Measurements from ENCODE around the gene SEL1L3.
"Not testable (repeated sequence)": the region's sequence is repeated elsewhere in the genome, so short reads cannot be mapped to it uniquely, and the experiment has no call there.

Gene SEL1L3

DNA sequence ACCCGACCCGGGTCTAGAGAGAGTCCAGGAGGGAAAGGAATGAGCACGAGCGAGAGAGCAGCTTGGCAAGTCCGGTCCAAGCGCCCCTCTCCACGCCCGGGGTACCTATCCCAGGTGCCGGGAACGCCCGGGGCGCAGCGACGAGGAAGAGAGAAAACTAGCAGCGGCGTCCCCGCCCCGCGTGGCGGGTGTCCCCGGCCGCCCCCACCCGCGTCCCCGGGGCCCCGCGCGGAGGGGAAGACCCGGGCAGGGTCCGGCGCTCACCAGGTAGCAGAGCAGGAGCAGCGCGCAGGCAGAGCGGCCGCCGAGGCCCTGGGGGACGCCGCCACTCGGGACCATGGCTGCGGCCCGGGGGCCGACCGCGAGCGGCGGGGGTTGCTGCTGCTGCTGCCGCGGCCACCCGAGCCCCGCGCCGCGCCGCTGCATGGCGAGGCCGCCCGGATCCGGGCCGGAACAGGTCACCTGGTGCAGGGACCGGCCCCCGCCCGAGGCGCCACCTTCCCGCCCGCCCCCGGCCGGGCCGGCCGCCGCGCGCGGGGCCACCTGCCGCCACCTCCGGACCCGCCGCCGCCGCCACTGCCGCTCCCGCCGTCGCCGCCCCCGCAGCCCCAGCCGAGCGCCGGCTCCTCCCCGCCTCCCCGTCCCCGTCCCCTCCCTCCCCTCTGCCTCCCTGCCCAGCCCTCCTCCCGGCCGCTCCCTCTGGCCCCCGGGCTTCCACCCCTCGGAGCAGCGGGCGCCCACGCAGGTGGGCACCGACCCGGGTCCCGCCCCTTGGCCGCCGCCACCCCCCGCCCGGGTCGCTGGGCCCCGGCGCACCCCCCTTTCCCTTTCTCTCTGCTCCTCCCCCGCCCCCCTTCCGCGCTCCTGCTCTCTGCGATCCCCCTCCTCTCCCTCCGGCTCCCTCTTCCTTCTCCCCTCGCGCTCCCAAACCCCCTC, at the start of gene SEL1L3:
Gene SEL1L3 (minus strand): TSS at position 578 of the 936 bp plus-strand sequence. CDS start 152 bp downstream, at position 426.
- peak; percentile 79 for DNase-seq

DNA sequence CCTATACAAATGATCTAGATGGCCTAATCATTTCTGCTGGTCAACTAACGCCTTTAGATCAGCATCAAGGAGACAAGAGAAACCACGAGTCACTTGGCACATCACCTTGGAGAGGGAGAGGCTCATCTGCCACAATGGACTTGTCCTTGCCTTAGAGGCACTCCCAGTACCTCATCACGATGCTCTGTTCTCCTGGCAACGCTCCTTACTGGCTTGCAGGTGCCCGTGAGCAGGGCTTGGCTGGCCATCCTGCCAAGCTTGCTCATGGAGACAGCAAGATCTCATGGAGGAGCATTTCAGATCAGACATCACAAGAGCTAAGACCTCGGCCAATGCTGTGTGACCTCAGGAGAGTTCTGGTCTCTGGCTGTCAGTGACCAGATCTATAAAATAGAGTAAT, 48.6 kb upstream of the SEL1L3 start:
- DNase-seq: no peak

DNA sequence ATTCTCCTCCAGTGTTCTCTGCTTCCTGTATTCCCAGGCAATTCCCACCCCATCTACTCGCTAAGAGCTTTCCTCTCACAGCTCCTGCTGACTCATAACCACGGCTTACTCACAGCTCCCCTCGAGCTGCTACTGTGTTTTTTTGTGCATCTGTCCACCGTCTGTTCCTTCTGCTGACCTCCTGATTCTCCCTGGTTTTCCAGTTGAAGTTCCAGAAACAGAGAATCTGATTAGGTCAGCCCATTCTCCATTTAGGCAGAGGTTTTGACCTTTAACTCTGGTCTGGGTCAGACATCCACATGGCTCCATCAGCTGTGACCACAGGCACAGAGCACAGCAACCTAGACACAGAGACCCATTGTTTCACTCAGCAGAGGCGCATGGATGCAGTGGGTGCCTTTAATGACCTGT, 45.7 kb upstream of the SEL1L3 start:
- DNase-seq: no peak

DNA sequence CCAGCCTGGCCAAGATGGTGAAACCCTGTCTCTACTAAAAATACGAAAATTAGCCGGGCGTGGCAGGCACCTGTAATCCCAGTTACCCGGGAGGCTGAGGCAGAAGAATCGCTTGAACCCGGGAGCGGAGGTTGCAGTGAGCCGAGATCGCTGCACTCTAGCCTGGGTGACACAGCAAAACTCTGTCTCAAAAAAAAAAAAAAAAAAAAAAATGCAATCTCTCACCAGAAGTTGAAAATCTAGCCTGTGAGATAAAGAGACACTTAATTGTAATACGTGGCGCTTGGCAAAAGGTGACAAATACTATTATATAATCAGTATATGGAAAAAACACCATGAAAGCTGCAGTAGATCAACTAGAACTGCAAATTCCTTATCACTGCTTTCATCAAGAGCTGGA, 43.3 kb upstream of the SEL1L3 start:
- DNase-seq: not testable (repeated sequence)

DNA sequence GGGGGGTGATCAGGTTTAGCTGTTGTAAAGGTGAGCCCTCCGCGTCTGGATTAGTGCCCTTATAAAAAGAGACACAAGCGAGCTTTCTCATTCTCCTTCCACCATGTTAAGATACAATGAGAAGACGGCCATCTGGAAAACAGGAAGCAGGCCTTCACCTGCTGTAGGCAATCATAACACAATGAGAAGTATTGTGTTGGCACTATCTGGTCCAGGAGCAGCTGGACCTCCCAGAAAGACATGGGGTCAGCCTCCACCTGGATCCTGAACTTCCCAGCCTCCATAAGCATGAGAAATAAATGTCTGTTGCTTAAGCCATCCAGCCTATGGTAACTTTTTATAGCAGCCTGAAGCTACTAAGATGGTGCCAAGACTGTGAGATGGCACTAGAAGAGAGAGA, 42.6 kb upstream of the SEL1L3 start:
- no peak for DNase-seq

DNA sequence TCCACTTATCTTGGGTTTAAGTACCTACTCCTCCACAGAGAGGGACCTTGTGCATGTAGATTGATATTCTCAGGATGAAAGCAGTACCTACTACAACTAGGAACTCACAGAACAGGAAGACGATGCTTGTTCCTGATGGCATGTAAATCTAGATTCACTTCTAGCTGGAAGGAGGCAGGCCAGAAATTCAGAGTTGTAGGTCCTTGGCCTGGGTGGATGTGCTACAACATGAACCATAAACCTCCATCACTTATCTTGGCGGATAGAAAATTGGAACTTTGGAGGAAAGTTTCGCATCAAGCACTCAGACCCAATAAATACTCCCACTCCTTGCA, 41.9 kb upstream of the SEL1L3 start:
- no peak for DNase-seq

DNA sequence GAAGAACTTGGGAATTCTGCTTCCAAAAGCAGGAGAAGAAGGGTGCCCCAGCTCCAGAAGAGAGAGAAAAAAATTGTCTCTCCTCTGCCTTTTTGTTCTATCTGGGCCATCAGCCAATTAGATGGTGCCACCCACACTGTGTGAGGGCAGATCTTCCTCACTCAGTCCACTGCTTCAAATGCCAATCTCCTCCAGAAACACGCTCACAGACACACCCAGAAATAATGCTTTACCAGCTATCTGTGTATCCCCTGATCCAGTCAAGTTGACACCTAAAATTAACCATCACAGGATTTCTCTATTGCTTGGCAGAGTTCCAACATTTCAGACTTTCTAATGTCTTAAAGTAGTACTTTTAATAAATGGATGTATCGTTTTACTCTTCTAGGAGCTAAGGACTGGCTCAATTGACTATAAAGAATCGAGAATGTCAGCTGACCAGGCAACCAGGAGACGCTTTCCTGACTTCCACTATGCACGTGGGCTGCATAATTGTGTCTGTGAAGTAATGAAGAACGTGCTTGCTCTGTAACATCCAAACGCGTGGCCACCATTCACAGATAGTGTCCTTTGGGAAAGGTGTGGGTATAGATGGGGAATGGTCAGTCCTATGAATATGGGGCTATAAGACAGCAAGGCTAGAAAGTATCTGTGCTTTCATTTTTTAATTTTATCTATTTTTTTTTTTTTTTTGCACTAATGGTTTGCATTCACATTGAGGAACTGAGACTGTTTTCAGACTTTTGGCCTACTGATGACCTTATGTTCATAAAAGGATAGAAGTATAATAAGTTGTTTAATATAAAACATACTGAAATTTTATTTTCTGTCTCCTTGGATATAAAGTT, 41.3 kb upstream of the SEL1L3 start:
- no peak for DNase-seq

DNA sequence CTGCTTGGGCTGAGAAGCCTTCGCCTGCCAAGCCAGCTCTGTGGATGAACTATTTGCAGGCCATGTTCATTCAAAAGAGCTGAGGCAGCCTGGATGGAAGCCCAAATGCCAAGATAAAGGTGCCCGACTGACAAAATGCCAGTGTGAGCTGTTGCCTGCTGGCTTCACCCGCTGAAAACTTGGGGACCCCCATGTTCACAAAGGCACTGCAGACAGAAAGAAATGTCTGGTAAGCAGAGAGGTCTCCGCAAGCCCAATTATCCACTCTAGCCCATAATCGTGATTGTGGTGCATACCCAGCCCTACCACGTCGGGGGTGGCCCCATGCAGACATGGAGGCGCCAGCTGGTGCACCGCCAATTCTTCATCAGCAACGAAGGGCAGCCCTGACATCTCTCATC, 38.2 kb upstream of the SEL1L3 start:
- no peak for DNase-seq

DNA sequence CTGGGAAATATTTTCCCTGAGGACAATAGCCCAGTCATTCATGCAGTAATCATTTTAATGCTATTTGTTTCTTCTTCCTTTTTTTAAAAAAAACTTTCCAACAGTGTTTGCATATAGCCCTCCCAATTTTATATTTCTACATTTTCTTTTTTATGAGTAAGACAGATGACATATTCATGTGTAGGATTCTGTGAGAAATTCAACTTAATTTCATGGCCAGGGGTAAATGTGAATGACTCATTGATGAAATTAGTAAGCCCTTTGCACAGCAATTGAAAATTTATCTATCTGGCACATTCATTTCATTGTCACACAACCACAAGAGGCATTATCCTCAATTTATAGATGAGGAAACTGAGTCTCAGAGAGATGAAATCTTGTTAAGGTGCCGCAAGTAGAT, 37.5 kb upstream of the SEL1L3 start:
- no peak for DNase-seq

DNA sequence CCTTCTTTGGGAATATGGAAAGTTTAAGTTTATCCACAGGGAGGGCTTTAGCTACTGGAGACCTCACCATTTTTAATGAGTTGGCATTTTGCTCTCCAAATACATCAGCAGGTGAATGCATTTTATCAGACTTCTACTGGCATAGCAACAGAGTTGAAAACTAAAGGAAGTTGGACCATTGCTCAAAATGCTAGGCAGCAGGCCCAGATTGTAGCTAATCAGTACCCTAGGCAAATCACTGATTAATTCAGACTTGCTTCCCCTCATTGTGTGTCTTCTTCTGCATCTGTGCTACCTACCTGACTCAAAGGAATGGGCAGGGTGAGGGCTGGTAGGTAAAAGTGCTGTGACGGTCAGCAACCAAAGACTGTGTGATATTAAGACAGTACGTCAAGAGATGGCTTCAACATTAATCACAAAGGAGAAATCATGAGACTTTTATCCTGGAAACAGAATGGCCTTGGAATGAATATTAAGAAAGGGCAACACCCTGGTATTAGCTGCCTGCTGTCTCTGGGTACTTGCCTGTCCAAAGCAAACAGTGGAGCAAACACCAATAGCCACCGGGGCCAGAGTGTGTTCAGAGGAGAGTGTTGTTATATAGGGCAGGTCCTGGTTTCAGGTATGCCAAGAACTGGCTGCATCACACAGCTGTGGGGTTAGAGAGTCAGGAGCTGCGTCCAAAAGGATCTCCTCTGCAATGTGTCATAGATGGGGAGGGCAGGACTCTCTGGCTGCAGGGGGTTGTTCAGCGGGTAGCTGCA, 34.2 kb upstream of the SEL1L3 start:
- no peak for DNase-seq

DNA sequence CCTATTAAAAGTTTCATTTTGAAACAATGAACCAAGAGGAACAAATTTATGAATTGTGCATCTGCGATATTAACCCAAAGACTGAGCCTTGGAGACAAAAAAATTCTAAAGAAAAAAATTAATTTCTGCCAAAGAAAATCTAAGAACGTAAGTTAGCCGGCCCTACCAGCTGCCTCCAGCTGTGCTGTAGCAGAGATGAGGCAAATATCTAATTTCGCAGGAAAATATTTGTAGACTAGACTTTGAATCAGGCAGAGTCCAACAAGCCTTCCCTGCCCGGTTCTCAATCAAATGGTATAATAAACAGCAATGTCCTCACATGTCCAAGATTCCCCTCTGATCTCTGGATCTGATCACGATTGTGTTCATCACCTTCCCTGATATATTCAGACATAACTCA, 30.0 kb upstream of the SEL1L3 start:
- DNase-seq: no peak

DNA sequence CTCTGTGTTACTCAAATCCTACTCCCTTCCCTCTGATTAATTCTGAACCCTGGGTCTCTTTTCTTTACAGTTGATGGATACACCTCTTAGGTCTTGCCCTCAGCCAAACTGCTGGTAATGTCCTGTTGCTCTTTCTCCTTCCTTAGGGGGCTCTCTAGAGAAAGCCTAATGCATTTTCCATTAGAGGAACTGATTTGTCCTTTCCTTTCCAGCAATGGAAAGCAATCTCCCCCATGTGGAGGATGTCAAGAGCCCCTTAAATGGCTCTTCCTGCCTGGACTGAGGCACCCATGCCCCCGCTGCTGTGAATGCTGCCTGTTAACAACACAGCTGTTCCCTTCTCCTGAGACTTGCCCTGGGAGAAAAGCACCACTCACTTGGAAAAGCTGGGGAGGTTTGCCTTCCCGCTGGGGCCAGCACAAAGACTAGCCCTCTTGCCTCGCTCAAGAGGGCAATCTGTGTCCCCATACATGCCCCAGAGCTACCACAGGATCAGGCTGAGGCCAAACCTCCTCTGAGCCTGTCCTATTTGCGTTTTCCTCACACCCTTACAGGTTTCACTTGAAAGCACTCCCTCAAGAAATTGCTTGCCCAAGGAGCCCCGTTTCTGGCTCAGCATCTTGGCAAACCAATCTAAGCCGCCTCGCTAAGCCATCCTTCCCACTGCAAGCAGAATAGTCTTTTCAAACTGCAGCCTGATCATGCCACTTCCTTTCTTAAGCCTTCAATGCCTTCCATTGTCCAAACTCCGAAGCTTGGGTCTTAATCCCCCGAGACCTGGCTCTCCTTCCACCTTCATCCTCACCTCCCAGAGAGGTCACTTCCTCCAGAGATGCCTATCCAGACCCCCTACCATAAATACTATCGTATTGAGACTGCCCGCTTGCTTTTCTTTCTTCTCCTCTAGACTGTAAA, 28.0 kb upstream of the SEL1L3 start:
- DNase-seq: no peak

DNA sequence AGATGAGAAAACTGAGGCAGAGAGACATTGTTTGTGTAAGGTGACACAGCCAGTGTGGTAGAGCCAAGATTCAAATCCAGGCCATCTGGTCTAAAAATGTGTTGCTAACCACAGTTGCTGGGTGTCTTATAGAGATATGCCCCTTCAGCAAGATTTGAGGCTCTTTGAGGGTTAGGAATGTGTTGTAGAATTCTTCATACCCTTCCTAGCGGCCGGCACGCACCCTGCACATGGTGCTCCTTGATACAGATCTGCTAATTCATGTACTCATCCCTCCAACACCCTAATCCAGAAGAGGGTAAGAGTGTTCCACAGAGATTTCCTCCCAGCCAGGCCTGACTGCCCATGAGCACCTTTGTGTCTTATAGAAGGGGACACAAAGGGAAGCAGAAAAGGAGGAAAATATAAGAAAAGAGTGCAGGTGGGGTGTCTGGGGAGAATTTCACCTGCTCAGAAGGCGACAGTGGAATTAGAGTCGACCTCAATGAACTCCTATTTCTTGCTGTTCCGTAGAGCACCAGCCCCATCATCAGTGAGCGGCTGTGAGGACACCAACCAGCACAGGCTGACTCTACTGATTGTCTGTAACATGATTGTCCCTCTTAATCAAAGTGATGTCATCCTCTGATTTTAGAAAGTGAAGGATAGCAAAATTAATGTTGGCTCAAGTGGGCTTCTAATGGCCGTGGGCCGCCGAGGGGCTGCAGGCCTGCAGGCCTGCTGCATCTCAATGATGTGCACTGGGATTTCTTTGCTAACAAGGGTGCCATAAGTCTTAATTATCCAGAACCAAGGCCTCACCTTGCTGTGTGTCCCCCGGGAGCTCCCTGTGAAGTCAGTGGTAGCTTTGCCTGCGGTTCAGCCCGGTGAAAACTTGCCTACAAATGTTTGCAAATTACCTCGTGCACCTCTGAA, 27.1 kb upstream of the SEL1L3 start:
- no peak for DNase-seq

DNA sequence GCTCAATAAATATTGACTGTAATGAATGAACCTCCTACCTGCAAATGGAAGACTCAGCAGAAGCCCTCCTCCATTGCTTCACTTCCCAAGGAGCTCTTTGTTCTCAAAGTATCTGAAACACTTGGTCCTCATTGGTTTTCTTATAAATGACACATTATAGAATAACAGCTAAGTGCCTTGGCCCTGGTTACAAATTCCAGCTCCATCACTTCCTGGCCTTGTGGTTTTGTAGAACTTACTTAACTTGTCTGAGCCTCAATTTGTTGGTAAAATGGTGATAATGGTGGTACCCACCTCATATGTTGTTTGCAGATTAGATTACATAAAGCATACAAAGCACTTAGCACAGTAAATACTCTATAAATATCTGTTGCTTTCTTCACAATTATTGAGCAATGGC, 26.0 kb upstream of the SEL1L3 start:
- no peak for DNase-seq

DNA sequence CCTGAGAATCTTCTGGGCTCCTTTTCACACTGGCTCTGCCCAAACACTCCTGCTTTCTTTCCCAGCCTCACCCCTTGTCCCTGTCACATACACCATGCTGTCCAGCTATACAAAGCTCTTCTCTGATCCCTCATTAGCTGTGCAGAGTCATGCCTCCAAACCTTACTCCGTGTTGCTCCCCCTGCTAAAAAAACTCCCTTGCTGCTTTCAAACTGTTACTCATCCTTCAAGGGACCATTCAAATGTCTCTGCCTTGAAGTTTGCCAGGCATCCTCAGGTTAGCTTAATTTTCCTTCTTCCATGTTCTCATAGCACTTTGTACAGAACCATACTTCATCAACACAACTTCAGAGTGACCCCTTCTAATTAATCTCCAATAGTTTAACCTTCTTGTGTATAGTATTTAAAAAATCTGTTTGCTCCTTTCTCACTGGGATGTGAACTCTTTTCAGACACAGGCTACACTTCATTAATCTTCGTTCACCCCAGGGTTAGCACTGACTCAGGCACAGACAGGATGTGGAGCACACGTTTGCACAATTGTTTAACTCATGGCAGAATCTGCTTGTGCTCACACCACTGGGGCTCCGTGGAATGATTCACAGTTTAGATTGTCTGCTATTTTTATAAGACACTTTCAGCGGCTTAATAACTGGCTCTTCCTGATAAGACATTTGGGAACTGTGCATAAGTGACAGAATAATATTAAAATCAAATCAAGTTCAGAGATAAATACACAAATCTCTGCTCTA, 21.4 kb upstream of the SEL1L3 start:
- no peak for DNase-seq

DNA sequence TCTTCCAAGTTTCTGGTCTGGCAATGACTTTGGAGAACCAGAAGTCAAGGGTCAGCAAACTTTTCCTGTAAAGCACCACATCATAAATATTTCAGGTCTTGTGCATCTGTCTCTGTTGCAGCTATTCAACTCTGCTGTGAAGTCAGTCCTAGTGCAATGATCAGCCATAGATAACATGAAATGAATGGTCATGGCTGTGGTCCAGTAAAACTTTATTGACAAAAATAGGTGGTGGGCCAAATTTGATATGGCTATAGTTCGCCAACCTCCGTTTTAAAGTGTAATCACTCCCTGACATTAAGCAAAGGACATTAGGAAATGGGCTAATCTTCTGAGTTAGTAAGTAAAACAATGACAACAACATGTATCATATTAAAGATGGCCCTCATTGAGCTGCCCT, 20.8 kb upstream of the SEL1L3 start:
- no peak for DNase-seq

DNA sequence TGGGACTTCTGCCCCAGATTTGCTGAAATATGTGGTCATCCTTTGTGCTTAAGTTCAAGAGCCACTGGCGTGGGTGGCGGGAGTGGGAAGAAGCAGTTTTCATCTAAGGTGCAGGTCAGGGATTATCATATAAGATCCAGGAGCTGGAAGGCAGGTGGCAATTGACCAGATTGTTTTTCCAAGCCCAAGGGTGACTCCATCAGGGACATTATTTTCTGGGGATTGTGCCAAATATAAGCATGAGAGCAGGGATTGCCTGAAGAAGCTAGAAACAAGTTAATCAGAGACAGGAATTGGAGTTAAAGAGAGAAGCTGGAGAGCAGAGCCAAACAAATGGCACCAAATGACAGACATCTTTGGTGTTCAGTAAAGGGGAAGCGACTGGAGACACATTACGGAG, 19.4 kb upstream of the SEL1L3 start:
- DNase-seq: no peak

DNA sequence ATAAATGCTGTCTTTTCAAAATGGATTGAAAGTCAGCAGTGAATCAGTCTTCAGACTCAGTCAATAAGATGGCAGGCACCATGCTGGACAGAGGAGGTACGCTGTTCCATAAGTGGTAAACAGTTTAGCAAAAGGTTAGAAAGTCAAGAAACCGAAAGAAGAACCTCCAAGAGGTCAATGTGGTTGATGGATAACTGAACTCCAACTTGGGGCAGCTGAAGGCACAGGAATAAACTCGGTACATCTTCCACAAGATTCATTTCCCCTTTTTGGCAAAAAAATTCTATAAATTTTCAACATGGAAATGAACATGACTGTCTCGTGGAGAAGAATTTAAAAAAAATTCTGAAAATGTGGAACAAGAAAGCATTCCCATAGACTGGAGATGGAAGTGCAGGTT, 18.4 kb upstream of the SEL1L3 start:
- no peak for DNase-seq

DNA sequence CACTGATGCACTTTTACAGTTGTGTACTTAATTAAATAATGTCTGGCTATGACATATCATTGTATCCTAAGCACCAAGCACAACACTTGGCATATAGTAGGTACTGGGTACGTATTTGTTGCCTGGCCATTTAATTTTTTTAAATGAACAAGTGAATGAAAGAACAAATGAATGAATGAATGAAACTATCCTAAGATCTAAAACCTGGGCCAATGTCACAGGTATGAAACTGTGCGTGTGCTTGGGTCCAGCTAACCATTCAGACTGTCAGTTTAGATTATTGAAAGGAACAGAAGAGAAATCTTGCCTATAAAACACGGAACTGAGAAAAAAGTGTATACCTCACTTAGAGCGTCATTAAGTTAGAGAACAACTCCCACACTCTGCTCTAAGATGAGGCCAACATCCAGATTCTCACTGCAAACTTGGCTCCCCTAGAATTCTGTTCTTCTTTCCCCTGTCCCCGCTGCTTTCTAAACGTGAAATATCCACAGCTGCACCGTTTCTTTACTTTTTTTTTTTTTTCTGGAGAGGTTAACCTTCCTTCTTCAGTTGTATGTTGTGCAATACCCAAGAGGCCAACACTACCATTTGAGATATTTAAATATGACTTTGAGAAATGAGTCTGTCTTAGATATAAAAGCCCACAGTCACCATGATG, 17.3 kb upstream of the SEL1L3 start:
- DNase-seq: no peak

DNA sequence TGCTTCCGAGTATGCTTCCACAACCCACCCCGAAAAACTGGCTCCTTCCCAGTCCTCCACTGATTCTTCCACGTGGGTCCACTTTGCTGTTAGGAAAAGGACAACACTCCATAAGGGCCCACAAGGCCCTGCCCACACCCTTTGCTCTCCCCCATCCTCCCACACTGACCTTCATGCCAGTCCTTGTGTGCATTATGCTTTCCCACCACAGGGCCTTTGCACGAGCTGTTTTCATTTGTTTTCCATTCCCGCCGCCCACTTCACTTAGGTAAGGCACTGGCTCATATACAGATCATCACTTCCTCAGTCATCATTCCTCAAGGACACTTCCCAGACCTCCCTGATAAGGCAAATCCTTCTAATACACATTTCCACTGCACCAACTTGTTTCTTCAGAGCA, 16.8 kb upstream of the SEL1L3 start:
- DNase-seq: no peak

All from activated CD8-positive, alpha-beta memory T cell treated with anti-CD3 and anti-CD28 coated beads, Interleukin-2, amount 50 U/mL, for 48 hours (primary cell).